HG02571 (cell line): ENCODE data around the gene SUSD6.
A peak's percentile ranks its signal among the peaks of the same experiment; 100 is the strongest.
"Not testable (repeated sequence)": the region's sequence is repeated elsewhere in the genome, so short reads cannot be mapped to it uniquely, and the experiment has no call there.

Experiments
- ATAC-seq: cut with Tn5 transposase; IDR thresholded peaks from one replicate; pipeline ENCODE4 v1.9.1; 2021; ENCODE audit warnings: mild to moderate bottlenecking, moderate library complexity; ENCODE audit not compliant: unreplicated experiment

The SUSD6 gene

GRCh38 chr14:69619012-69619411 lies 7.6 kb downstream of the SUSD6 start:
- no peak for ATAC-seq

GRCh38 chr14:69620211-69620611 lies 8.8 kb downstream of the SUSD6 start:
- no peak for ATAC-seq

DNA sequence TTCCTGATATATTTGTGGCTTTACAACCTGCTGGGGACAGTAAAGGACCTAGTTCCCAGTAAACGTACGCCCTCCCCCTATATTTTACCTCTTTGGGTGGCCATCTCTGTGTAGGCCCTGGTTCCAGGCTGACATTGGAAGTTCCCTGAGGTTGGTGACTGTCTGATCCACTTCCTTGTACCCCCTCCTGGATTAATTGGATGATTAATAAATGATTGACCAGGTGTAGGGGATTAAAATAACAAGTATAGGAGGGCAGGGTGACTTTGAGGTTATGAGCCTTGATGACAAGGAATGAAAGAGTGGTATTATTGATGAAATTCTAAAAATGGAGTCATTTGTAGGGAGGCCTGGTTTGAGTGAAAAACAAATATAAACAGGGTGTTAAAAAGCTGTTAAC lies 9.6 kb downstream of the SUSD6 start:
- ATAC-seq = no peak

- ATAC-seq = no peak
These were observed 12.7 kb downstream of the SUSD6 start for GRCh38 chr14:69624136-69624535.

DNA sequence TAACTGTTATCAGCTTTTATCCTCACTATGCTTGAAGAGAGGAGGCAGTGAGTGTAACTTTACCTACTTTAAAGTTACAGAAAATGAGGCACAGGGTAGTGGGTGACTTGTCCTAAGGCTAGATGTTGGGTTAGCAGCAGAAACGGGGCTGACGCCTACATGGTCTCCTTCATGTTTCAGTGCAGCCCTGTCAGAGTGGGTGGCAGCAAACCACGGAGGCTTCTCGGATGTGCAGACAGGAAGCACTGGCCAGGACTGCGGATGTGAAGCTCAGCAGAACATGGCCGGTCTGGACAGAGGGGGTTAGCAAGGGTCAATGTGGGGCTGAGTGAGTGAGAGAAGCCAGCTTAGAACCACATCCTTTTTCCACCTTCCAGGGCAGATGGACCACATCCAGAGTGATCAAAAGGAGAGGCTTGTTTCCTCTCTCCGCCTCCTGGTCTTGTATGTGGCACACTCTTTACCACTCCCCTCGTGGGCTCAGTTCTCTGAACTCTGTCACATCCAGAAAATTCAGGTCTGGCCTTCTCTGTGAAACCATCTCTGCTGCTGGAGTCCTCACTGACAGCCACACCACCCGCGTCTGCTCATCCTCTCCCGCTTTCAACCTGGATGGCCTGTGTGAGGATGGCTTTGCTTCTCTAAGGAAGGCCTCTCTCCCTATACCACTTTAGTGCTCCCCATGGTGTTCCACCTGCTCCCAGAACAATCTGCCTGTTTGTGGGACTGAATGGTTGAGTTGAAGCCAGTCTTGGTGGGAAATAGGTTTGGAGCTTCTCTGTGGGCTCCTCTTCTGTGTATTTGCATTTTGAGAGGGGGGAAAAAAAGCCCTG lies 14.1 kb downstream of the SUSD6 start:
- ATAC-seq = peak; percentile 82

GRCh38 chr14:69626132-69626500 lies 14.7 kb downstream of the SUSD6 start:
- no peak for ATAC-seq

- no peak for ATAC-seq
These were observed 18.1 kb downstream of the SUSD6 start for GRCh38 chr14:69629225-69630127.

GRCh38 chr14:69630360-69630759 lies 19.0 kb downstream of the SUSD6 start:
- ATAC-seq = no peak

DNA sequence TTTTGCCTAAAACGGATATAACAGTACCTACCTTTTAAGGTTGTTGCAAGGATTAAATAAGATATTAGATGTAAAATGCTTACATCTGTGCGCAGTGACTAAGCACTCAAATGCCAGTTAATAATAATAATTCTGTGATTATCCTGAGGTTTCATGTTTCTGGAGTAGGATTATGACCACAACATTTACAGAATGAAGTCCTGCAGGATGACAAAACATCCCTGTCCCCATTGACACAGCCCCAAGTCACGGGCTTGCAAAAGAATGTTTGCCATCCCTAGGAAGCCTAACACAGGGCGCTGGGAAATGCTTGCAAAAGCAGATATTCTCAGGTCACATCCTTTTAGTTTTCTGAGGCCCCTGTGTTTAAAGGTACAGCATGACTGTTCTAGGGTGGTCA lies 20.1 kb downstream of the SUSD6 start:
- no peak for ATAC-seq

DNA sequence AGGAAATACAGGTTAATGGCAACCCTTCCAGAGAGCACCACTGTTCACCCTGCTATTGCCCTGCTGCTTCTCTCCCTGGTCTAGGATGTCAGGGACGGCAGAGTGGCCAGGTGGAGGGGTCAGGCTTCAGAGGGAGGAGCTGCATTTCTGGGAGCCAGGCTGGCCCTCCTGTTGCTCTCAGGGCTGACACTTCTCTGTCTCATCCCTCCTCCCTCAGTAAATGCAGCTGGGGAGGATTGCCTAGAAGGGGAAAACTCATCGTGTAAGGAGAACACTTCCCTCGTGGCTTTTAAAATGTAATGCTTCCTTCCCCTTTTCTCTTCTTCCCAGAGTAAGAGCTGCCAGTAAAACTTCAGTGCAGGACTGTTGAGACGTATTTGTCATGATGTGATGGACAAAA lies 20.8 kb downstream of the SUSD6 start:
- ATAC-seq = no peak

DNA sequence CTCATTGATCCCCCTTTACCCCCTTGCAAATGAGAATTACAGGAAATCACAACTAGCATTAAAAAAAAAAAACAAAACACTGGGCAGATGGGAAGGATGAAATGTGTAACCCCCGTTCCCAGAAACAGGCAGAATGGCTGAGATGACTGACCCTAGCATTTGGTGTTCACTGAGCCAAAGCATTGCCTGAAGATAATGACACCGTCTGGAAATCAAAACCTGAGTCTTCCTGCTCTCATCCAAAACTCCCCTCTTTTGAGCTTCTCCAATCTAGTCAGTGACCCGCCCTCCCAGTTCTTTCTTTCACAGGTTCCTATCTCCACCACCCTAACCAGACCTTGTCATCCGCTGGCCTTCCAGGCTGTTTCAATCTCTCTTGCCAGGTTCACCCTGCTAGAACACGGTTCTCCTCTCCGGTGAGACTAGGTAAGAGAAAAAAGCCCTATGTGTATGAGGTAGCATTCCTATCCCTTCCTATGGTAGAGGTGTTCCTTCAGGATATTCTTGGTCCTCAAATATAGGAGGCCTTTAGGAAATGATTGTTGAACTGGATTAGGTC lies 21.3 kb downstream of the SUSD6 start:
- no peak for ATAC-seq

DNA sequence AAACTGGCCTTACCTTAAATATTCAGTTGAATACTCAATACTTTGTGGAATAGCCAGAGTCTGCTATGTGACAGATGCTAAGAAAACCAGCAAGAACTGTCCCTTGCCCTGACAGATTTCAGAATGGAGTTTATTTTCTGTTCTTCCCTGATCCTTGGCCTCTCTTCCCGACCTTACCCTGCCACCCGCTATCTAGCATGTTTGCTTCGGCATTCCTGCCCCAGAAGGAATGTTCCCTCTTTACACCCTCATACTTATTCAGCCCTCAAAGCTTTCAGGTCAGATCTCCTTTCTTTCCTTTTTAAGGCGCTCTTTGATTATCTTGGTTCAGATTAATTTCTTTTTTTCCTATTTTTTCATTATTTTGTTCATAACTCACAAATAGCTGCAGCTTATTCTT lies 21.8 kb downstream of the SUSD6 start:
- ATAC-seq = no peak

DNA sequence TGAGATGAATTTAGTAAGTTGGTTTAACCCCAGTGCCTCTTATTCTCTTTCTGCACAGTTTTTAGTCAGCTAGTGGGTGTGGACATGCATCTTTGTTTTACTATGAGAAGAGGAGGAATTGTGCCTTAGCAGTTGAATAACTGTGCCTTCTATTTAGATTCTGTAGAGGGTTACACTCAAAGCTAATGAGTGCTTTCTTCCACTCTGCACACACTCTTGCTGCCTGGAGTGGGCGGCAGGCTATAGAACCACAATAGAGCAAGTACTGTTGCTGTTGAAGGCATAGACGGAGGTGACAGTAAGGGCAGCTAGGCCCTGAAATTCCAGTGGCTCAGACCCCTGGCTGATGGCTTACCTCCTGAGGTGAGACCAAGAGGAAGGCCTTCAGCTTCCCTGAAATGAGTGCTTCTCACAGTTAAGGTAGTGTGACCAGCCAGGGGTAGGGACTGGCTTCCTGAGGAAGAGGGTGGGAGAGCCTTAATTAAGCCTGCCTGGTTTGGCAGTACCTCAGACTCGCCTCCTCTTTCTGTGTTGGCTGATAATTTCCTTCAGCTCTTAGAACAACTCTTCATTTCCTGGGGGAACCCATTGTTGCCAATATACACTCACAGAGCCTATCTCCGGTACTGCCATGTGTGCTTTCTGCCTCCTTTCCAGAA lies 24.7 kb downstream of the SUSD6 start:
- no peak for ATAC-seq

- ATAC-seq = no peak
These were observed 25.5 kb downstream of the SUSD6 start for GRCh38 chr14:69636718-69637480.

GRCh38 chr14:69637503-69638031 lies 26.2 kb downstream of the SUSD6 start:
- ATAC-seq = no peak

DNA sequence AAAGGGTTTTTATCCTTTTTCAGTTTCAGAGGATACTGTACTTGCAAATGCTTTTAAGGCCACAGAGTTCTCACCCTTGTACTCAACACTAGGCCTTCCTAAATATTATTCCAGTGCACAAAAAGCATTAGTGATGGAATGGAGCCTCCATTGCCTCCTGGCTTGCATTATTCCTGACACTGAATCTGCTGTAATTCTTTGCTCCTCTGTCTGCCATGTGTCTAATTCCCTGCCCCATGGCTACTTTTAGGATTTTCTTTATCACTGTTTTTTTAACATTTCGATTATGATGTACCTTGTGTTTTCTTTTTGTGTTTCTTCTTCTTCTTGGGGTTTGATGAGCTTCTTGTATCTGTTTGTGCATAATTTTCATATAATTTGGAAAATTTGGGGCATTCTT lies 29.5 kb downstream of the SUSD6 start:
- ATAC-seq = no peak

GRCh38 chr14:69642212-69642793 lies 30.9 kb downstream of the SUSD6 start:
- not testable (repeated sequence) for ATAC-seq

DNA sequence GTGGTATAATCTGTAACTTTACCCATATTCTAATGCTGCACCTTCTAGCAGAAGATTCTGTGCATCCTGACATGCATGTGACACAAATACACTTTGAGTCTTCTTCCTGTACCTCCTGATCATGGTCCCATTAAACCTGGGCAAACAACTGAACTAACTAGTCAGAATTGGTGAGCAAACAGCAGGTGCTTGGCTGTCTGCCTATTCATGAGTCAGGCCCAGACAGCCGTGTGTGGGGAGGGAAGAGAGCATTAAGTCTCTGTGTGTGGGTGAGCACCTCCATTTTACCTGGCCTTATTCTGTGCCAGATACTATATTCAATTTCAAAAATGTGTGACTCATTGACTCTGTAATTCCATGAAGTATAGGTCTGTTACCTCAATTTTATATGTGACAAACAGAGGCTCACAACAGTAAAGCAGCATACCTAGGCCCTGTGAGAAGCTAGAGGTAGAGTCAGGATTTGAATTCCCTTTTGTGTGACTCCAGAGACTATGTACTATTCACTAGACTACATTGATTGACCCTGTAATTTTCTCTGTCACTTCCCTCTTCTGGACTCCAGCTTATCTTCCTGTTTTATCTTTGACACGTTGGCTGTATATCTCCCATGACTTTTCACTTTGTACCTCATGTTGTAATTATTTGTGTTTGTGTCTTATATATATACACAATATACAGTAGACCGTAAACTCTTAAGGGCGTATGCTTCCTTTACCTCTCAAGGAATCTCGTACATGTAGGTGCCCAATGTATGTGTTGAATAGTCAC lies 32.2 kb downstream of the SUSD6 start:
- no peak for ATAC-seq

GRCh38 chr14:69644814-69645213 lies 33.4 kb downstream of the SUSD6 start:
- no peak for ATAC-seq
